ENCODE measurements around the gene KMT5C.
"Not testable (repeated sequence)": the region's sequence is repeated elsewhere in the genome, so short reads cannot be mapped to it uniquely, and the experiment has no call there.

KMT5C gene

DNA sequence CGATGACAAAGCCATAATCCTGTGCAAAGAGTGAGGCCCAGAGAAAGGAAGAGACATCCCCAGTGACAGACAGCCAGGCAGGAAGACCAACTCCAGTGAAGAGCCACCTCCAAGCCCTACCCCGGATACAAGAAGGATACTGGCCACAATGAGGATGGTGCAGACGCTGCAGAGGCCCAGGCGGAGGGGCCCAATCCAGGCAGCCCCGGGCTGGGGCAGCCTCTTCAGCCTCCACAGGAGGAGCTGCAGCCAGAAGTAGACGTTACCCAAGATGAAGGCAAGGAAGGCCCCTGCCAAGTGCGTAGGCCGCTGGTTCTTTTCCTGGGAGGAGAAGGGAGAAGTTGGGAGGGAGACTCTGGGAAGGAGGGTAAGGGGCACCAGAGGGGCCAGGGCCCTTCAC is 23.0 kb upstream of the KMT5C start:
- no peak for DNase-seq (ENCODE audit: low read depth in 2 of 3, low spot score in 1 of 3)

GRCh38 chr19:55319785-55320184 is 19.9 kb upstream of the KMT5C start:
- no peak for DNase-seq (ENCODE audit: low read depth in 2 of 3, low spot score in 1 of 3)

DNA sequence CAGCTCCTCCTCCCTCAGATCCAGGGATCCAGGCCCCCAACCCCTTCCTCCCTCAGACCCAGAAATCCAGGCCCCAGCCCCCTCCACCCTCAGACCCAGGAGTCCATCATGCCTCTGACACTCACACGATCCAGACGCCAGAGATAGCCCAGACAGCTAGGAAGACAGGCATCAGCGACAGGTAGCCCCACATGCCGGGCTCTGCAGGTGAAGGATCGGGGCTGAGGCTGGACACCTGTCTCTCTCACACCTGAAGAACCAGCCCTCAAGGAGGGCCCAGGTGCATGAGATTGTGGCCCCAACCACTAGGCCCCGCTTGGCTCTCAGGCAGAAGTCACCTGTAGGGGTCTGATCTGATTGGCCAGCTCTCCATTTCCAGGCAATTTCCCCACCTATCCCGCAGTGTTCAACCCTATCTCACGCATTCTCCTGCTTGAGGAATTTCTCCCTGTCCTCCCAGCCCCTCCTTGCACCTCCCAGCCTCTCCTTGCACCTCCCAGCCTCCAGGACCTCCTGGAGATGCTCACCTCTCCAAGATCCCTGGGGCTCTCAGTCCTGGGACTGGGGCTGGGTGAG is 18.7 kb upstream of the KMT5C start:
- no peak for DNase-seq (ENCODE audit: low read depth in 2 of 3, low spot score in 1 of 3)

DNA sequence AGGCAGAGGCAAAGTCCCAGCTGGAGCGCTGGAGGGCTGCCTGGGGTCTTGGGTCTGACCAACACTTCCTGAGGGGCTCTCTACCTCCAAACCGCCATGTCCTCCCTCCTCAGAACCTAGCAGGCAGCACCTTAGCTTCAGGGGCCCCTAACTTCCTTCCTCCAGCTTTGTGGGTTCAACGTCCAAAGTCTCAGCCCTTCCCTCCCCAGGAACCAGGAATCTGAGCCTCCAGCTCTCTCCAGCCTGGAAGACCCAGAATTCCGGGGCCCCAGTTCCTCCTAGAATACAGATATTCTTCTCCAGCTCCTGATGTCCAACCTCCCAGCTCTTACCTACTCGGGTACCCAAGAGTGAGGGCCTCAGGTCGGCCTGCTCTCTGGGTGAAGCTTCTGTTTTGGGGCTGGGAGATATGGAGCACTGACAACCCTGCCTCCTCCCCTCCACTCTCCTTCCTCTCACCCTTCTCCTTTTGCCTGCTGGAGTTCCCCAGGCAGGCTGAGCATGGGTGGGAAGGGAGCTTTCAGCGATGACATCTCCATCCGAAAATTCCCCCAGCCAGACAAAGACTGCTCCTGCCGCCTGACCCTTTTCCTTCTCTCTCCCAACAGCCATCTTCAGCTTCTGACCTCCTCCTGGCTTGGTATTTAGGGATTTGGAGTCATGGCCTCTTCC is 18.1 kb upstream of the KMT5C start:
- no peak for DNase-seq (ENCODE audit: low read depth in 2 of 3, low spot score in 1 of 3)

- DNase-seq (ENCODE audit: low read depth in 2 of 3, low spot score in 1 of 3), result no peak
Measured at GRCh38 chr19:55322204-55322885, 17.3 kb upstream of the KMT5C start.

GRCh38 chr19:55324662-55325061 is 15.0 kb upstream of the KMT5C start:
- DNase-seq (ENCODE audit: low read depth in 2 of 3, low spot score in 1 of 3), result no peak

DNA sequence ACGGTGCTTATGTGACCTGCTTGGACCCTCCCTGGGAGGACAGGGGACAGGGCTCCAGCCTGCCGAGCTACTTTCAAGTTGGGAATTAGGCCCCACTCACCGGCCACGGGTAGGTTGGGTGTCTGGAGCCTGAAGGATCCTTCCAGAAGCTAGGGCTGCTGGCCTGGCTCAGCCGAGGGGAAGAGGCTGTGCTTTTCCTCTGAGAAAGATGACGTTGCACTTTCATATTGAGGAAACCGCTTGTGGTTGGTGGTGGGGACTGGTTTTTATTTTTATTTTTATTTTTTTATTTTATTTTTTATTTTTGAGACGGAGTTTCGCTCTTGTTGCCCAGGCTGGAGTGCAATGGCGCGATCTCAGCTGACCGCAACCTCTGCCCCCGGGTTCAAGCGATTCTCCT is 14.5 kb upstream of the KMT5C start, which contains the start of gene TMEM150B:
TMEM150B (minus strand) TSS at position 170 of the 400 bp plus-strand sequence. CDS start 4,305 bp downstream, outside the sequence.
- DNase-seq (ENCODE audit: low read depth in 2 of 3, low spot score in 1 of 3), result no peak

DNA sequence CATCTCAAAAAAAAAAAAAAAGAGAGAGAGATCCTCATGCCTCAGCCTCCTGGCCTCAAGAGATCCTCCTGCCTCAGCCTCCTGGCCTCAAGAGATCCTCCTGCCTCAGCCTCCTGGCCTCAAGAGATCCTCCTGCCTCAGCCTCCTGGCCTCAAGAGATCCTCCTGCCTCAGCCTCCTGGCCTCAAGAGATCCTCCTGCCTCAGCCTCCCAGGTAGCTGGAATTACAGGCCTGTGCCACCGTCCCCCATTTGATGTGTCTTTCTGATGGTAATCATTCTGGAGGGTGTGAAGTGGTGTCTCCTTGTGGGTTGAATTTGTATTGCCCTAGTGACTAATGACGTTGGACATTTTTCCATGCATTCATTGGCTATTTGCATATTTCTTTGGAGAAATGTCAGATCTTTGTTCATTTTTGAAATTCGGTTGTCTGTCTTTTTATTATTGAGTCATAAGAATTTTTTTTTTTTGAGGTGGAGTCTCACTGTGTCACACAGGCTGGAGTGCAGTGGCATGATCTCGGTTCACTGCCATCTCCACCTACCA is 10.8 kb upstream of the KMT5C start:
- not testable (repeated sequence) for DNase-seq (ENCODE audit: low read depth in 2 of 3, low spot score in 1 of 3)

DNA sequence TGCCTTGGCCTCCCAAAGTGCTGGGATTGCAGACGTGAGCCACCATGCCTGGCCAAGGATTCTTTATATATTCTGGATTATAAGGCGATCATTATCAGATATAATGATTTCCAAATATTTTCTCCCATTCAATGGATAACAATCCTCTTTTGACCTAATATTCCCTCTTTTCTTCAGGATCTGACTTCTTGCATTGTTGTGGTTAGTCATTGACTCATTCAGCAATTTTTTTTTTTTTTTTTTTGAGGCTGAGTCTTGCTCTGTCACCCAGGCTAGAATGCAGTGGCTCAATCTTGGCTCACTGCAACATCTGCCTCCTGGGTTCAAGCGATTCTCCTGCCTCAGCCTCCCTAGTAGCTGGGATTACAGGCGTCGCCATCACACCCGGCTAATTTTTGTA is 9.9 kb upstream of the KMT5C start:
- not testable (repeated sequence) for DNase-seq (ENCODE audit: low read depth in 2 of 3, low spot score in 1 of 3)

- DNase-seq (ENCODE audit: low read depth in 2 of 3, low spot score in 1 of 3), result no peak
Measured at GRCh38 chr19:55333870-55334269, 5.8 kb upstream of the KMT5C start.

- DNase-seq (ENCODE audit: low read depth in 2 of 3, low spot score in 1 of 3), result no peak
Measured at GRCh38 chr19:55336101-55336500, 3.6 kb upstream of the KMT5C start.

- no peak for DNase-seq (ENCODE audit: low read depth in 2 of 3, low spot score in 1 of 3)
Measured at GRCh38 chr19:55339889-55340783, 460 bp downstream of the KMT5C start.

DNA sequence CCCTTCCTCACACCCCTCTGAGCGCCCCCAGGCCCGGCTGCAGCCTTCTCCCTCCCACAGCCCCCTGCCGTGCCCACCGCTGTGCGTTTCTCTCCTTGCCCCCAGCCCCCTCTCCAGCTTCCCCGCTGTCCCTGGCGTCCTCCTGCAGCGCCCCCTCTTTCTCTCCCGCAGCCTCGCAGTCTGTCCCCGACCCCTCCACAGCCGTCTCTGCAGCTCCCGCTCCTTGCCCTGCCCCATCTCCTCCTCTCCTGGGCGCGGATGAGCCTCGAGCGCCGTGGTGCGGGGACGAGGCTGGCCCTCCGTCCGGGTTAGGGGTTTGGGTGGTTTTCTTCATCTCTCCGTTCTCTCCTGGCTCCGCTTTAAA is 1.1 kb downstream of the KMT5C start:
- peak in 1 of 3 donors; percentile 11 for DNase-seq (ENCODE audit: low read depth in 2 of 3, low spot score in 1 of 3)

- DNase-seq (ENCODE audit: low read depth in 2 of 3, low spot score in 1 of 3), result peak; percentile 57 to 70 (median 60)
Measured at GRCh38 chr19:55341171-55341588, 1.5 kb downstream of the KMT5C start.

DNA sequence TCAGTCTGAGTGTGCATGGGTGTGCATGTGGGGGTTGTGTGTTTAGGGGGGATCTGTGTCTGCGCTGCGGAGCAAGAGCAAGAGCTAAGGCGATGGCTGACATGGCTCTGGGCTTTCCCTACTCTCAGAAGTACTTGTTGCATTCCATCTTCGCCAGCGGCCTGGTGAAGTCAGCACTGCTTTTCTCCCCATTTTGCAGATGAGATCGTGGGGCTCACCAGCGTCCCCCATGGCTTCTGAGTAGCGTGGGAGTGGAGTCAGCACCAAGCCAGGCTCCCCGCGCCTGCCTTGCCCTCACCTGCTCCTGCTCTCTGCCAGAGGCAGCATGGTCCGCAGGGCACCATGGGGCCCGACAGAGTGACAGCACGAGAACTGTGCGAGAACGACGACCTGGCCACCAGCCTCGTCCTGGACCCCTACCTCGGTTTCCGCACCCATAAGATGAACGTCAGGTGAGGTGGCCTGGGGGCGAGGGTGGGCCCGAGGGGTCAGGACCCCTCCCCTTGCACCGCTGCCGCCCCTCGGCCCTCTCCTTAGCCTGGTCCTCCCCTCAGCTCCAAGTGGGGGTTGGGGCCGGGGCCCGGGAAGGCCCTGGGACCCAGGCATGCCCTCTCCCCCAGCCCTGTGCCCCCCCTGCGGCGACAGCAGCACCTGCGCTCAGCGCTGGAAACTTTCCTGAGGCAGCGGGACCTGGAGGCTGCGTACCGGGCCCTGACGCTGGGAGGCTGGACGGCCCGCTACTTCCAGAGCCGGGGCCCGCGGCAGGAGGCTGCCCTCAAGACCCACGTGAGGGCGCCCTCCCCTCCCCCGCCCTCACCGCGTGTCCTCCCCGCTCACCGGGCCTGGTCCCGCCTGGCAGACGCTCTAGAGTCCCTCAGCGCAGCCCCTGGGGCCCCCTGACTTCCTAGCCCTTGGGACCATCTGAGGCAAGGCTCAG is 2.2 kb downstream of the KMT5C start:
- DNase-seq (ENCODE audit: low read depth in 2 of 3, low spot score in 1 of 3), result no peak

DNA sequence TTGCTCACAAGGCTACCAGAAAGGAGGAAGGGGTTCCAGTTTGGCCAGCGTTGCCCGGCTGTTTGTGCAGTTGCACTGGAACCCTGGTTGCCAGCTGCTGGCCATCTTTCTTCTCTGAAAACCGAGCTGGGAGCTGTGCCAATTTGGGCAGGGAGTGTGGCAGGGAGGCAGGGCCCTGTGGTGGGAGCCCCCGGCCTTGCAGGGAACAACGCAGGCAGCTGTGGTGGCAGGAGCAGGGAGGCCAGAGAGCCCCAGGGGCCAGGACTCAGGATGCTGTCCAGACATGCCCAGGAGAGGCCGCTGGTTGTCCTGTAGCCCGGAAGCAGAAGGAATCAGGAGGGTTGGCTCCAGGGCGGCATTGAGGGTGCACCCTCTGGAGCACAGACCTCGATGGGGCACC is 4.8 kb downstream of the KMT5C start:
- DNase-seq (ENCODE audit: low read depth in 2 of 3, low spot score in 1 of 3), result no peak

DNA sequence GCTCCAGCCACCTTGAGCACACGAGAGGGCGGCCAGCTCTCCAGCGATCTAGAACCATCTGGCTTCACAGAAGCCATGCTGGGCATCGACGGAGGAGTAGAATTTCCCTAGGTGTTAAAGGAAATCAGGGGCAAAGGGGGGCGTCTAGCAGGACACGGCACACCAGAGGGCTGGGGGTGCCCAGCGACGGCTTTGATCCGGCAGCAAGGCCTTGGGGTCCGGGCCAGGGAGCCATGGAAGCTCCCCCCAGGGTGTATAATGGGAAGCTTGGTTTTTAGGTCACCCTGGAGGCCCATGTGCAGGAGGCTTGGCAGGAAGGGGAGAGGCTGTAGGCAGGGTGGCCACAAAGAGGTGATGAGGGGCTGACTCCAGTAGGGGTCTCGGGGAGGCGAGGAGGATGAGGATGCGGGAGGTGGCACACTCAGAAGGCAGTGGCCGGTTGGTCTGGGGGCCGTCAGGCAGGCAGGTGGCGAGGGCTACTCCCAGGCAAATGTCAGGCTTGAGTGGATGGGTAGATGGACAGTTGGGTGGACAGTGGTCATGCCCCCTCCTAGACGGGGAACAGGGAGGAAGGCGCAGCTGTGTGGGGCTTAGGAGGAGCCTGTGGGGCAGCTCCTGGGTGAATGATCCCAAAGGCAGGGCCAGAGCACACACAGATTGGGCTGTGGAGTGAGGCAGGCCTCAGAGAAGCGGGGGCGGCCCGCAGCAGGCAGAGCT is 5.6 kb downstream of the KMT5C start:
- no peak for DNase-seq (ENCODE audit: low read depth in 2 of 3, low spot score in 1 of 3)

- DNase-seq (ENCODE audit: low read depth in 2 of 3, low spot score in 1 of 3), result no peak
Measured at GRCh38 chr19:55345818-55346724, 6.4 kb downstream of the KMT5C start.
